GM21825 (cell line): Measurements from ENCODE around the gene NCCRP1.

Source experiments
- ATAC-seq: cut with Tn5 transposase; IDR thresholded peaks from one replicate; pipeline ENCODE4 v1.9.1; 2021; ENCODE audit warnings: mild to moderate bottlenecking, moderate library complexity; ENCODE audit not compliant: unreplicated experiment

NCCRP1 gene, protein sequence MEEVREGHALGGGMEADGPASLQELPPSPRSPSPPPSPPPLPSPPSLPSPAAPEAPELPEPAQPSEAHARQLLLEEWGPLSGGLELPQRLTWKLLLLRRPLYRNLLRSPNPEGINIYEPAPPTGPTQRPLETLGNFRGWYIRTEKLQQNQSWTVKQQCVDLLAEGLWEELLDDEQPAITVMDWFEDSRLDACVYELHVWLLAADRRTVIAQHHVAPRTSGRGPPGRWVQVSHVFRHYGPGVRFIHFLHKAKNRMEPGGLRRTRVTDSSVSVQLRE

DNA sequence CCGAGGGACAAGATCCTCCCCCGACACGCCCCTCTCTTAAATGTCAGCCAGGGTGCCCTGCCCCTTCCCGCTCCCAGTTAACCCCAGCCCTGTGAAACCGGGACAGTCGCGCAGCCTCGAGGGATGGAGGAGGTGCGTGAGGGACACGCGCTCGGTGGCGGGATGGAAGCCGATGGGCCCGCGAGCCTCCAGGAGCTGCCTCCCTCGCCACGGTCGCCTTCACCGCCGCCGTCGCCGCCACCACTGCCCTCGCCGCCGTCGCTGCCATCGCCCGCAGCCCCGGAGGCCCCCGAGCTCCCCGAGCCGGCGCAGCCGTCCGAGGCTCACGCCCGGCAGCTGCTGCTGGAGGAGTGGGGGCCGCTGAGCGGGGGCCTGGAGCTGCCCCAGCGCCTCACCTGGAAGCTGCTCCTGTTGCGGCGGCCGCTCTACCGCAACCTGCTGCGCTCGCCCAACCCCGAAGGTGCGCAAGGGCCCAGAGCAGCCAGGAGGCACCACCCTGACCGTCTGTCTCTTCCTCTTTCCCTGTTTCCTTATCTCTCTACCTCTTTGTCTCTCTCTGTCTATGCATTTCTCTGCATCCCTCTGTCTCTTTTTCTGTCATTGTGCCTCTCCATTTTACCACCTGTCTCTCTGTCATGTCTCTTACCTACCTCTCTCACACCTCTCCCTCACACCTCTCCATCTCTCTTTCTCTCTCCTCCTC is at the start of gene NCCRP1:
NCCRP1 (plus strand) TSS at position 105 of the 703 bp plus-strand sequence; CDS start at position 124, 19 bp downstream.
- ATAC-seq = no peak

DNA sequence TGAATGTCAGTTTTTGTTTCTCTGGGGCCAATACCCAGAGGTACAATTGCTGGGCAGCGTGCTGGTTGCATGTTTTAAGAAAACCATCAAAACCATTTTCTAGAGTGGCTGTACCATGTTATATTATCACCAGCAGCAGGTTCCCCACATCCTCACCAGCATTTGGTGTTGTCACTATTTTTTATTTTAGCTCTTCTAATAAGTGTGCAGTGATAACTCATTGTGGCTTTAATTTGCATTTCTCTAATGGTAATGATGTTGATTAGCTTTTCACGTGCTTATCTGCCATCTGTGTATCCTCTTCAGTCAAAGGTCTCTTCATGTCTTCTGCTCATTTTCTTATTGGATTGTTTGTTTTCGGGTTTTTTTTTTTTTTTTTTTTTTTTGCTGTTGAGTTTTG is 49.3 kb upstream of the NCCRP1 start:
- no peak for ATAC-seq

DNA sequence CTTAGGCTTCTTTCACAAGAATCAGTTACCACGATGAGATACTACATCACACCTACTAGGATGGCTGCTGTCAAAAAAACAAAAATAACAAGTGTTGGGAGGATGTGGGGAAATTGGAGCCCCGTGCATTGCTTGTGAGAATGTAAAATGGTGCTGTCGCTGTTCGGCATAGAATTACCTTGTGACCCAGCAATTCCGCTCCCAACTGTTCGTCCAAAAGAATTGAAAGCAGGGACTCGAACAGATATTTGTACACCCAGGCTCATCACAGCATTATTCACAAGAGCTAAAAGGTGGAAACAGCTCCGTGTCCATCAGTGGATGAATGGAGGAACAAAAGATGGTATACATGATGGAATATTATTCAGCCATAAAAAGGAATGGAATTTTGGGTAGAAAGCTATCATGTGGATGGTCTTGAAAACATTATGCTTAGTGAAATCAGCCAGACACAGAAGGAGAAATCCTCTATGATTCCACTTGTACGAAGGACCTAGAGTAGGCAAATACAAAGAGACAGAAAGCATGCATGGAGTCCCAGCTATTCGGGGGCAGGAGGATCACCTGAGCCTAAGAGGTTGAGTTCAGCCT is 47.7 kb upstream of the NCCRP1 start:
- ATAC-seq = no peak

DNA sequence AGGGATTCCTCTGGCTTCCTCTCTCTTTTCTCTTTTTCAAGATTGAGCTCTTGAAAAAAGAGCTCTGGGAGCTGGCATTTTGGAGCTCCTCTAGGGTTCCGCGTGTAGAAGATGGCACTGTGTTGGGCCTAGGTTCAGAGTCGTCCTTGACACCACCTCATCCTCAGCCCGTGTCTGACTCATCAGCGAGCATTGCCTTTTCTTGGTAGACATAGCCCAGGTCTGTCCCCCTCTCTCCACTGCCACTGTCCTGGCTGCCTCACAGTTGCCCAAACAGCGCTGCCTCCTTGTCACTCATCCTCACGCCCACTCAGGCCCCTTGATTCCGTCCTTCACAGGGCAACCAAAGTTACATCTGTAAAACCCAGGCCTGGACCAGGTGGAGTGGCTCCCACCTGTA is 46.5 kb upstream of the NCCRP1 start:
- no peak for ATAC-seq

DNA sequence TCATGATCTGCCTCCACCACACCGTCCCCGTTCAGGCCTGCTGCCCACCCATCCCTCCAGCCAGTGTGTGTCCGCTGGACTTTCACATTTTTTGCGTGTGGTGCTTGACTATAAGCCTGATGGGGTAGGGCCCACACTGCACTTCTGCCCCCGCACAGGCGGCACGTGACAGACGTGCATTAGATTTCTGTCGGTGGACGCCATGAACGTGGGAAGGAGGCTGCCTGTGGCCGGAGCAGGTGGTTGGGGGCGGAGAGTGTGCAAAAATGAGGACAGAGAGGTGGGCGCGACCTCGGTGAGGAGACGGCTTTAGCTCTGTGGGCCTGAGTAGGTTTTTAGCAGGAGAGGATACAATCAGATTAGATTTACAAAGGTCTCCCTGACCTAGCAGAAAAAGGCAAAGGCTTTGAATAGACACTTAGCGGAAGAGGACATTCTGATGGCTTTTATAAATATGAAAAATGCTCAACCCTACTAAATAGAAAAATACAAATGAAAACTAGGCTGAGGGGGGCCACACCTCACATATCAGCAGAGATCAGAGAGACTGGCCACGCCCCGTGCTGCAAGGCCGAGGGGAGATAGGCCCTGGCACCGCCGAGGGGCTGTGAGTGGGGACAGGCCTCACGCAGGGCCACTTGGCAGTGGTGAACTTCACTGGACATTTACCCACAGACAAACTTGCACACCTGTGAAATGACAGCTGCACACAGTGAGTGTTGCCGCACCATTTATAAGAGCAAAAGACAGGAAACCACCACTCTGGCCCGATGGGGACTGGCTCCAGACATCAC is 45.8 kb upstream of the NCCRP1 start:
- ATAC-seq = no peak

DNA sequence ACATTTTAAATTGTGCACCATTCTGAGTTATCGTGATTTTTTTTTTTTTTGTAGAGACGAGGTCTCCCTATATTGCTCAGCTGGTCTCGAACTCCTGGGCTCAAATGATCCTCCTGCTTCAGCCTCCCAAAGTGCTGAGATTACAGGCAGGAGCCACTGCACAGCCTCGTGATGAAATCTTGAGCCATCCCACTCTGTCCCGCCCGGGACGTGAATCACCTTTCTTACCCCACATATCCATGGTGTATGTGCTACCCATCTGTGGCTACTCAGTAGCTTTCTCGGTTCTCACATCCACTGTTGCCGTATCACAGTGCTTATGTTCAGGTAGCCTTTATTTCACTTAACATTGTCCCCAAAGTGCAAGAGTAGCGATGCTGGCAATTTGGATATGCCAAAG is 44.7 kb upstream of the NCCRP1 start:
- ATAC-seq = no peak

DNA sequence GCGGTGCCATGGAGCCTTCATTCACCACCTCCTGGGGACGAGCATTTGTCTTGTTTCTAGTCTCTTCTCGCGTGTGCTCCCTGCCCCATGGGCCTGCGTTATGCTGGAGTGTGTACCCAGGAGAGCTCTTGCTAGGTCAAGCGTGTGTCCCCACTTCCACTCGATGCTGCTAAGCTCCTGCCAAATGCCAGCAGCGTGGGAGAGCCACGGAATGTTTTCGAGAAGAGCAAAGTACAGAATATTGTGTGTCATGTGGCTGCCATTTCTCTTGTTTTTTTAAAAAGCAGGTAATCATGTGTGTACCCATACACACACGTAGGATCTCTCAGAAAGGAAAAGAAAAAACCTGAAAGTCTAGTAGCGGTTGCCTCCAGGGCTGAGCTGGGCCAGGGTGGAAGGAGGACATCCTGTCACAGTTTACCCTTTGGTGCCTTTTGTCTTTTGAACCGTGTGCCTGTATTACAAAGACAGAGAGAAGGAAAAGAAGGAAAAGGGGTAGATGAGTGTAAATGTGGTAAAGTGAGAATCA is 42.6 kb upstream of the NCCRP1 start:
- no peak for ATAC-seq

DNA sequence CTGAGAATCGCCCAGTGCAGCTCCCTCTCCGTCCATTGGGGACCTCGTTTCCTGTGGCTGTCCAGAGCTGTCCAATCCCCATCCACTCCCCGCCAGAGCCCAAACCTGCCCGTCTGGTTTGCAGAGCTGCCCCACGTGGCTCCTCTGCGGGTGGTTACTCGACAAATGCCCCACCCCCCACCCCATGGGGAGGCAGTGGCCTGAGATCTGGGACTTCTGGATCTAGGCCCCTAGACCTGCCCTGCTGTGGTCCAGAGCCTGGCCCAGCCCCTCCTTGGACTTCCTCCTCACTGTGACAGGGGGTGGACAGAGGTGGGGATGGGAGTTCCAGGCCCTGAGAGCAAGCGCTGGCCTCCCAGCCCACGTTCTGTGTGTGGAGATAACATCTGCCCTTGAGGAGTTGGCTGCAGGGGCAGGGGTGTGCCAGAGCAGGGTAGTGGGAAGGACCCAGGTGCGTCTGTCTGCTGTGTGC is 42.1 kb upstream of the NCCRP1 start:
- no peak for ATAC-seq

DNA sequence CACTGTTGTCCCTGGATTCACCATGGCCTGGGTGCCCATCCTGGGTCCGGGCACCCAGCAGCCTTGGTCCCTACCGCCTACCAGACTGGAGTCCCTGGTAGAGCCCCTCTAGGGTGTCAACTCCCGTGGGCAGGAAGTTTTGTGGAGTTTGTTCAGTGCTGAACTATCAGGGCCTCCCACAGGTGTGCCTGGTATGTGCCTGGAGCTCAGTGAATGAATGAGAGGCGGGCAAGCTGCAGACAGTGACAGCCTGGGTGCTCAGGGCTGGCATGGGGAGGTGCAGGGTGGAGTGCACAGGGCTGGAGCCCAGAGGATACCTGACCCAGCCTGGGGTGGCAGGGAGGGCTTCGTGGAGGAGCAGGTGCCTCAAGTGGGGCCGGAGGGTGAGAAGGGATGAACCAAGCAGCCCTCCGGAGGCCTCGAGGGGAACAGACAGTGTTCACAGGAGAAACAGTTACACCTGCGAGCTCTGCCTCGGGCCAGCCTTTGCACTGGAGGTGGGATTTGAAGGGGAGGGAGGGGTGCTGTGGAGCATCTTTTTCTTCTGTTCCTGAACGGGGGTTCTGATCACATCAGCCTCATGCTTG is 41.6 kb upstream of the NCCRP1 start:
- ATAC-seq = no peak

DNA sequence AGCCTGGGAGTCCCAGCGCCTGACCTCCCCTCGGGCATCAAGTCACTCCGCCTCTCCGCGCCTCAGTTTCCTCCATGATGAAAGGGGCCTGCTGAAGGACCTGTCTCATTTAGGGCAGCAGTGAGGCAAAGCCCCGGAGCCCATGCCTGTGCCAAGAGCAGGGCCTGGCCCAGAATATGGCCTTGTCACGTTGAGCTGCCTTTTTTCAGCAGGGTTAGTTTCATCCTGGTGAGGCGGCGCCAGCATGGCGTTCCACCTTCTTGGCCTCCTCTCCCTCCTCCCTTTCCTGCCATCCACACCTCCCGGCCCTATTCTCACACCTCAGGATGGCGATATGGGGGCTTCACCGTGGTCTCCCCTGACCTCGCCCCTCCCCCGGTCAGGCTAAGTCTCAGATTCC is 41.0 kb upstream of the NCCRP1 start:
- ATAC-seq = no peak

DNA sequence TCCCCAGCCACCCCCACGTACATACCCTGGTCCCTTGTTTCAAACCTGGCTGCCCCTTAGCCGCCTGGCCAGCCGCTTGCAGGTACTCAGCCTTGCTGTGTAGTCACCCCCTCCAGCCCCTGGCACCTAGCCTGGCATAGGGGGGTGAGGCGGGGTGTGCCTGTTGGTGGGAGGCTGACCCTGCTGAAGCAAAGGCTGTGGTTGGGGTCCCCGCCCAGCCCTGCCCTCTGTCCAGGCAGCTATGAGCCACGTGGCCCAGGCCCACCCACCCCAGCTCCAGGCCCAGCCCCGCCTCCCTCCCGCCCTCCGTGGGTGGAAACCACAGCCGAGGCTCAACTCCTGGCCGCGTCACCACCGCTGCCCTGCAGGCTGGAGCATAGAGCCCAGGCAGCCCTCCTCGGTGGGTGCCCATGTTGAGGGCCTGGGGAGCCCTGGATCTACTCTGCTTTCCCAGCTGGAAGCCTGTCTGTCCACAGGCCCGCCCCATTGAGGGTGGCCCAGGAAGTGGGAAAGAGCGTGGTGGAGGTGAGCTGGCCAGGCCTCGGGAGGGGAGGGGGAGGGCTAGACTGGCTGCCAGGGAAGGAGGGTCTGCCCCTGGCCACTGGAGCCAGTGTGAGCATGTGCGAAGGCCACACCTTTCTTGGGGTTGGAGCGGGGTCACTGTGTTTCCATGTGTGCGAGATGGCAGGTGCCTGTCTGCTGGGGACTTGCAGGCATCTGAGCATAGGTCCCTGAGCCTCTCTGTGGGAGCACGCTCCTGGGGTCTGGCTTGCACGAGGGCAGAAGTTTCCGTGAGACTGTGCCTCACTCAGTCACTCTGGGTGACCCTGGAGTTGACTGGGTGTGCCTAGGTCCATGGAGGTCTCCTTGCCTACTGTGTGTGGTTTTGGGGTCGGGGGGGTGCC is 40.2 kb upstream of the NCCRP1 start:
- no peak for ATAC-seq

DNA sequence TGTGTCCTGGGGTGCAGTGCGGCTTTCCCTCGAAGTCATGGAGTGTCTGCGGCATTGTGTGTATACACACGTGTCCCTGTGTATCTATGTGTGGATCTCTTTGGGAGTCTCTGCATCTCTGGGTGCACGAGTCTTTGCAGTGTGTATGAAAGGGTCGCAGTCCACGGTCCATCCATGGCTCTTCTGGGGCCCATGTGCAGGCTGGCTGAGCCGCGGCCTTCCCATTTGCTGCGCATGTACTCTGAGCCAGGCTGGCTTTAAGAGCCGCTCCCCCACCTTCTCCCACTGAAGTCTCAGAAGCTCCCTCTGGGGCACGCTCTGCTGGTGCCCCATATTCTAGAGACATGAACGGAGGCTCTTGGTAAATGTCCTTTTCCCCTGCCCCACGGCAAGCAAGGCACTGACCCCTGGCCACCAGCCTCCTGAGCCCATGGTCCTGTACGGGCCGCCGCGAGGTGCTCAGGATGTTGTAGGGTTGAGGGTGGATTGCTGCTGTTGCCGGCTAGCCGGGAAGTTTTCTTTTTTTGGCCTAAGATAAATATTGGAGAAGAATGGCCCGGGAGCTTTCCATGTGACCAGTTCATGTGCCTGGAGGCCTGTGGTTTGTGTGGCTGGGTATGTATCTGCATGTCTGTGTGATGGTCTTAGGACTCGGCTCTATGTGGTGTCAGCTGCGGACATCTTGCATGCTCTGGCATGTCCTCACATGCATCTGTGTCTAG is 39.3 kb upstream of the NCCRP1 start:
- no peak for ATAC-seq

DNA sequence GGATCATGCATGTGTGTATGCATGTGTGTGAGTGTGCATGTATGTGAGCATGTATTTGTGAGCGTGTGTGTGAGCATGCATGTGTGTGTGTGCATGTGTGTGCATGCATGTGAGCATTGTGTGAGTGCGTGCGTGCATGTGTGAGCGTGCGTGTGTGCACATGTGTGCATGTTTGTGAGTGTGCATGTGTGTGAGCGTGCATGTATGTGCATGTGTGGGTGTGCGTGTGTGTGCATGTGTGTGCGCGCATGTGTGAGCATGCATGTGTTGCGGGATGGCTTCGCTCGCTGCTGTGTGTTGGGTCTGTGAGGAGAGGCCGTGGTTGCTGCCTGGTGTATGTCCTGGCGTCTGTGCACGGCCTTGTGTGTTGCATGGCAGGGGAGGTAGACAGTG is 38.8 kb upstream of the NCCRP1 start:
- no peak for ATAC-seq

DNA sequence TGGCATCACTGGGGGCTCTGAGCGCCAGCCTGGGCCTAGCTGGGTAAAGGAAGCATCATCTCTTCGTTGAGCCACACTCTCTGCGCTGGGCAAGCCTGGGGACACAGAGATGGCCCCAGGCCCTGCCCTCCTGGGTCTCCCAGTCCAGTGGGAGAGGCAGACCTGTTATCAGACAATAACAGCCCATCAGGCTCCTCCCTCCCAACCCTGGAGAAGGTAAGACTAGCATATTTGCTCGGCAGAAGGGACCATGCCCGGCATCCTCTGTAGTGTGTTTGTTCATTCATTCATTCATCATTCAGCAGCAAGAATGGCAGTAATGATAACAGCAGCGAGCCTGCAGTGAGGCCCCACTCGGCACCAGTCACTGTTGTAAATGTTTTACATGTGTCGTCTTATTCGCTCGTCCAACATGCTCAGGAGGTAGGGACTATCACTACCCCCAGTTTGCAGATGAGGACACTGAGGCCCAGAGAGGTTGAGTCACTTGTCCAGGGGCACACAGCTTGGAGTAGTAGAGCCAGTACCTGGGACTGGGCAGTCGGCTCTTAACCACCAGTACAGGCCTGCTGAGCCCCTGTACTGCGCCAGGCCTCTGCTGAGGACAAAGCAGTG is 38.0 kb upstream of the NCCRP1 start:
- no peak for ATAC-seq

DNA sequence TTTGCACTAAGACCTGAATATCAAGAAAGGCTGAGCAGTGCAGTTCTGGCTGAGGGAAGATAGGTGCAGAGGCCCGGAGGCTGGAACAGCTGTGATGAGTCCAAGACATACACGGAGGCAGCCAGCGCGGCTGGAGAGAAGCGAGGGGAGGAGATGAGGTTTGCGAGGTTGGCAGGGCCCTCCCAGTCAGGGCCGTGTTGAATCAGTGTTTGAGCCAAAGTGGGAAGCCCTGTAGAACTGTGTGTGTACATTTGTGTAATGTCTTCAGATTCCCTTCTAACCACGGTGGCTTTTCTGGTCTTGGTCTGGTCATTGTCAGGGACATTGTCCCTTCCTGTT is 36.3 kb upstream of the NCCRP1 start:
- no peak for ATAC-seq

DNA sequence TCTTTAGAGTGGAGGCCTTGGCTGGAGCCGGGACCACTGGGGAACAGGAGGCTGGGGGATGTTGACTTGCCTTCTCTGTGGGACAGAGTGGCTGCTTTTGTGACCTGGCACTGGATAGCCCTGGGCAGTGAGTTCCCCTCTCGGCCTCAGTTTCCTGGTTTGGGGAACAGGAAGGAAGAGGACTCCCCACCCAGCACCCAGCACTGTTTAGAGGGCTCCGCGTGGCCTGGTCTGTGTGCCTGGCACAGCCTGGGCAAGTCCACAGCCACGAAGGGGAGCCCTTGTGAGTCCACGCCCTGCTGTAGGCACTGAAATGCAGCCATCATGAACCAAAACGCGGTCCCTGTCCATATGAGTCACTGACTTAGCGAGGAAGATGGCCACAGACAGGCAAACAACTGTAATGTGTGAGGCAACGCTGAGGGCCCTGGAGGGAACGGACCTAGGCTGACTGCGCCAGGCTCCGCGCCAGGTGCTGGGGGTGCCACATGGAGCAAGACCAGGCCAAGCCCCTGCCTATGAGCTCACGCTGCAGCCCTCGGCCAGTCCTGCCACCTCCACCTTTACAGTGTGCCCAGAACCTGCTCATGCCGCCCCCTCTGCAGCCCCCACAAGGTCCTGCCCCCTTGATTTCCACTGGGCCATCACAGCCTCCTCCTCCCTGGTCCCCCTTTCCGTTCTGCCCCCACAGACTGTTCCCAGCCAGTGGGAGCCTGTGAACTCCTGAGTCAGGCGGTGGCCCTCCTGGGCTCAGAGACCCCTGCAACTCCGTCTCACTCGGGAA is 35.7 kb upstream of the NCCRP1 start:
- no peak for ATAC-seq

DNA sequence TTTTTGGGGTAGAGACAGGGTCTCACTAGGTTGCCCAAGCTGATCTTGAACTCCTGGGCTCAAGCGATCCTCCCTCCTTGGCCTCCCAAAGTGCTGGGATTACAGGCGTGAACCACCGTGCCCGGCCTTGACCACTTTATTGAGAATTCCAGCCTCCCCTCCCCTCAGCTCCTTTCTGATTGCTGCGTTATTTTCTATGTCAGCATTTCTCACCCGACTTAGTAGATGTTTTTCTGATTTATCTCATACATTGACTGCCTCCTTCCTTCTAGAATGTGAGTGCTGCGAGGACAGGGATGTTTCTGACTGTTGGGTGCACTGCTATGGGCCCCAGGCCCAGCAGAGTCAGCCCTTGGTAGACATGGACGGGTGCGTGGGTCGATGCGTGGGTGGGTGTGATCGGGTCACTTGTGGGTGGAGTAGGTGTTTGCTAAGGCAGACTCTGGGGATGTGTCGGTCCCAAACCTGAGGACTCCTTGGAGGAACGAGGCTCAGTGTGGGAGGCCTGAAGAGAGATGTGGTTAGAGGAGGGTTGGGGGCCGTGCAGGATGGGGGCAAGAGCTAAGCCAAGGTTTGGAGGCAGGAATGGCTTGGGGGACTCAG is 34.2 kb upstream of the NCCRP1 start:
- ATAC-seq = no peak

DNA sequence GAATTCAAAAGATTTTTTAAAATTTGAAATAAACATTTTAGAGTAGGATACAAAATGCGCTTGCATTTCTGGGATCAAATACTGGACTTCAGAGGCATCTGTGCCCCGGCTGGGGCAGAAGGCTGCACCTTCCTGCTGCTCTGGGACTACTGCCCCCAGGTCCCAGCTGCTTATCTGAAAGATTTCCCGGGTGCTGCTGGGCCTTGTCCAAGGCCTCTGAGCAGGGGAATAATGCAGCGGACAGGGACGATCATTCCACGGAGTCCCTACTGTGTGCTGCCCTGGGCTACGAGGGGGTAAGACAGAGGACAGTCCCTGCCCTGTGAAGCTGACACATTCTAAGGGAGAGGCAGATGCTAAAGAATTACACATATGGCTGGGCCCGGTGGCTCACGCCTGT is 33.1 kb upstream of the NCCRP1 start:
- no peak for ATAC-seq
